ENCODE measurements around the gene EVX2.

Gene EVX2

DNA sequence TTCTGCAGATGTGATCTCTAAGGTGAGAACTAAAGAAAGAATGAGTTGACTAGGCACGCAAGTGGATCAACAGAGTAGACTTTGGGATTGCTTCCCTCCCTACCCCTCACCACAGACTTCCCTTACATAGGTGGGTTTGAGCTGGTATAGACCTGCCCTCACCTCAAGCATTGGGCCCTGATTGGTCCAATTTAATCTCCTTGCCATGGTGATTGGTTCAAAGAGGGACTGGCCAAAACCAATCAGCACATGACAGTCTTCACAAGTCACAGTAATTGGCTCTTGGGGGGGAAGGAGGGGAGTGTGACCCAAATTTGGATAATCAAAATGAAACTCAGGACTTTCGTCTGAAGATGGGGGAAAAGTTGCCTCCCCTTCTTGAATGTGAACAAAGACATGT lies 45.1 kb downstream of the EVX2 start:
- no peak for DNase-seq

- DNase-seq, result no peak
Observed at GRCh38 chr2:176035013-176035691, 48.6 kb downstream of the EVX2 start.

DNA sequence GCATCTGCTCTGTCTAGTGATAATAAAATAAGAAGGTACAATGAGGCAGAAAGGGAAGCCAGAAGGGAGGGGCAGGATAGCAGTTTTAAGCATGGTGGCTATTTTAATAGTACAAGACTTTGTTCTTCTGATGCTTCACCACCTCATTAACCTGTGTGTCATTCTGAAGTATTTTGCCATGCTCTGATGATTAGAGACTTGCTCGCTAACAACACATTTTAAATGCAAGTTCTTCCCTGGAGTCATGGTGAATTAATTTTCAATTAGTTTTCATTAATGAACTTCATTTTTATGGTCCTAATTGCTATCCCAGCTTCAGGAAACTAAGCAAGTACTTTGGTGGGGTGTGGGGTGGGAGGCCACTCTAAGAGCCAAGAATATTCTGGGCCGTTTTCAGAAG lies 56.0 kb downstream of the EVX2 start:
- DNase-seq, result no peak

Data from CD4-positive, alpha-beta T cell treated with Interleukin-10 for 1 hour (primary cell).